HG03108 (cell line): ENCODE measurements around the gene DAZAP1.

Experiments used
- ATAC-seq: cut with Tn5 transposase; IDR thresholded peaks from one replicate; pipeline ENCODE4 v1.9.1; 2021; ENCODE audit warnings: moderate library complexity; ENCODE audit not compliant: unreplicated experiment

DAZAP1 gene

DNA sequence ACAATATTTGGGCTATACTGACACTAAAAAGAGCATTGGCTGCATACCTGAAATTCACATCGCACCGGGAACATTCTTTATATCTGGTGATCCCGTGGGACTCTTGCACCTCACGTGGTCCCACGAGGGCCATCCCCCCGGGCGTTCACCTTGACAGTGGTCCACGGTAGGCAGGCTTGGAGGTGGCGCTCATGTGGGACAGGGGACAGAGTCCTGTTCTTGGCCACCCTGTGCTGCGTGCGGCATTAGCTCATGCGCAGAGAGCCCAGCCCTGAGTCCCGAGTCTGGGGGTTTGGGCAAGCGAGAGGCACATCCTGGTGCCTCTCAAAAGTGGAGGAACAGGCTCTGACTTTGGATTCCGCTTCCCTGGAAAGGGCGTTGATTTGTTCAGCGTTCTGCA, 13.5 kb upstream of the DAZAP1 start:
- ATAC-seq: no peak

DNA sequence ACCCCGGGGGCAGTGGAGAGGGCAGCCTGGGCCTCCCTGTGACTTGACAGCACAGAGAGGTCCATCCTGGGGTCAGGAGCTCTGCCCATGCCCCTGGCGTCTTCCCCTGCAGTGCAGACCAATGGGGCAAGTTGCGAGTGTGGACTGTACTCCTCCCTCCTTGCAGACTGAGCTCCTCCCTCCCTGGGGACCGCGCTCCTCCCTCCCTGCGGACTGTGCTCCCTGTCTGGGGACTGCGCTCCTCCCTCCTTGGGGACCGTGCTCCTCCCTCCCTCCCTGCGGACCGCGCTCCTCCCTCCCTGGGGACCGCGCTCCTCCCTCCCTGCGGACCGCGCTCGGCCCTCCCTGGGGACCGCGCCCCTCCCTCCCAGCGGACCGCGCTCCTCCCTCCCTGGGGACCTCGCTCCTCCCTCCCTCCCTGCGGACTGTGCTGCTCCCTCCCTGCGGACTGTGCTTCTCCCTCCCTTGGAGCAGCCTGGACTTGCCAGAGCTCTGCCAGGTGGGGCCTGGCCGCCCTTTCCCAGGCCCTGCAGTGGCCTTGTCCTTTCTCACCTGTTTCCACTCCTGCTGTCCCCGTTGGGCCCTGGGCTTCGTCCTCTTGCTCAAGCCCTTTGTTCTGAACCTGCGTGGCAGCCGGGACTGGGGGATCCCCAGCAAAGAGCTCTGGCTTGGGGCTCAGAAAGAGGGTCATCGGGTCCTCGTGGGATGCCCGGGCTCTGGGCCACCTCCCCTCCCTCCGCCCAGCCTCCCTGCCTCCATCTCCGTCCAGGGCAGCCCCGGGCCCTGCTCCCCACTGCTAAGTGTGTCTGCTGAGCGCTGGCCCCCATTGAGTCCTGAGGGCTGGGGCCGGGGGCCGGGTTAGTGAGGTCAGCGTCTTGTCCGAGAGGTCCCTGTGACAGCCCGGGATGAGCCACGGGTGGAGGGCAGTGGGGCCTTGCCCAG, 12.9 kb upstream of the DAZAP1 start:
- no peak for ATAC-seq

DNA sequence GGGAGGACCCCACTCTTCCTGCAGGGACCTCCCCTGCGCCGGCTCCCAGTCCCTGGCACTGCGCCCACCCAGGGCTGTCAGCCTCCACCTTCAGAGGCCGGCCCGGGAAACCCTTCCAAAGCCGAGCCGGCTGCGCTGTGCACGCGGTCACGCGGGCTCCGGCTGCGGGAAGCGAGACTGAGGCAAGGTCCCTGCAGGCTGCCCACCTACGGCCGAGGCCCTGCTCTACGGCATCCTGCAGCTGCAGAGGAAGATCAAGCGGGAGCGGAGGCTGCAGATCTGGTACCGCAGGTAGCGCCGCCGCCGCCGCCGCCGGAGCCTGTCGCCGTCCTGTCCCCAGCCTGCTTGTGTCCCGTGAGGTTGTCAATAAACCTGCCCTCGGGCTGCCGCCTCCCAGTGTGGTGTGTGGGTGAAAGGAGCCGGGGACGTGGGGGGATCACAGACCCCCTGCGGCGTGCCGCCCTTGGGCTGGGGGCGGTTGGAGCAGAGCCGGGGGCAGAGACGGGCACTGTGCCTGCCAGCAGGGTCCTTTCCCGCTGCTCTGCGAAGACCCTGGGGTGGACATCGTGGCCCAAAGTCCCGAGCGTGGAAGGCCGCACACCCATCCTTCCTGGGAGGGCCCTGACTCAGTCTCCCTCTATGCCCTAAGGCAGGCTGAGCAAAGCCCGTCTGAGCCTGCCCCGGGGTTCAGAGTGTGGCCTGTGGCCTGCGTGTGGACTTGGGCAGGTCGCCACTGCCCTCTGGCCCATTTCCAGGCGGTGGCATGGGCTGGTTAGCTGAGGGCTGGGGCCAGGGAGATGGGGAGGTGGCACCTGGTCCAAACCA, 12.0 kb upstream of the DAZAP1 start:
- no peak for ATAC-seq

DNA sequence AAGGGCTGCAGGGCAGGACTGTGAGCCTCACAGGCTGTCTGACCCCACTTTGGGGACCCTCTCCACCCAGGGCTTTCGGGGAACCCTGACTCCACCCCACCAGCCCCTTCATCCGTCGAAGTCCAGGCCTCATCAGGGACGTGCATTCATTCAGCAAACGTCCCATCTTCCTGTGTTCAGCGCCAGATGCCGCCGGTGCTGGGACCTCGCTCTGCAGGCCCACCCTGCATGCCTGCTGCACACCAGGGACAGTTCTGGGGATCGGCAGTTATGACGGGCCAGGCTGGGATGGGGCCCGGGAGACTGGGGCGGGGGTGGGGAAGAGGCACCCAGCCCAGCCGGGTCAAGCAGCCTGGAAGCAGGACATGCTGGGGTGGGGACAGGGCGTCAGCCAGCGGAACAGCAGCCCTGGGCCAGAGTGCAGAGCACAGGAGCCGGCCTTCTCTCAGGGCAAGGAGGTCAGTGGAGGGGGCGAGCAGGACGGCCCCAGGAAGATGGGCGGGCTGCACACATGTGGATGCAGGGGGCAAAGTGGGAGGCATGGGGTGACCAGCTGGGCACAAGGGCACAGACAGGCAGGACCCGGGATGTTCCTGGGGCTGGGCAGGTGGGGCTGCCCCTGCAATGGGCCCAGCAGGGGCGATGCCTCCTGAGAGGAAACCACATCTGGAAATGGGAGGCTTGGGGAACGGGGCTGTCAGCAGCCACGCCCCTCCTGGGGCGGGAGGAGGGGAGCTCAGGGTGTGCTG, 11.2 kb upstream of the DAZAP1 start:
- no peak for ATAC-seq

DNA sequence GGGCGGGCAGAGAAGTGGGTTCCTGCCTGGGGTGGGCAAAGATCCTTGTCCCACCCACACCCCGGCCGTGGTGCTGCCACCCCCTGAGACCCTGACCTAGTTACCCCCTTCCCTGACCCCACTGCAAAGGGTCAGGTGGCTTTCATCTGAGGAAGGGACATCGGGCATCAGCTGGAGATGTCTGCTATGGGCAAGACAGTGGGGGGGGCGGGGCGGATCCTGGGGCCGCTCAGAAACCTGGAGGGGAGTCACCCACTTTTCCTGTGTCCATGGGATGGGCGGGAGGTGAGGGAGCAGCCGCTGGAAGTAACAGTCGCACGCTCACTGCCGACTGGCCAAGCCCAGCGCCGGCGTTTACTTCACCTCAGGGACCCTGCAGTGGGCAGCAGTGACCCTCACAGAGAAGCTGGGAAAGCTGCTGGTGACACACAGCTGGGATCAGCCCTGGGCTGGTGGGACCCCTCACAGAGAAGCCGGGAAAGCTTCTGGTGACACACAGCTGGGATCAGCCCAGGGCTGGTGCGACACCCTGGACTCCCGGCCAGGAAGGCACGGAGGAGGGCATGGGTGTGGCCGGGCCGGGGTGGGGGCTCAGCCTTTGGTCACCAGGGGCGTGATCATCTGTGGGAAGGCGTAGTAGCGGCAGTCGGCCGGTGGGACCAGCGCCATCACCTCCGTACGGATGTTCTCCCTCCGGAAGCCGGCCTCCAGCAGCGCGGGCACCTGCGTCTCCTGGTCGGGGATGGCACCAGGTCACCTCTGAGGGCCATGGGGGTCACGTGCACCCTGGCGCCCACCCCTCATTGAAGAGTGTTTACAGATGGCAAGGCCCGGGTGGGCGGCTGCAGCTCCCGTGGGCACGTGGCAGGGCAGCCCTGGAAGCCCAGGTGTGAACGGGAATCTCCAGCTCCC, 10.4 kb upstream of the DAZAP1 start:
- no peak for ATAC-seq

DNA sequence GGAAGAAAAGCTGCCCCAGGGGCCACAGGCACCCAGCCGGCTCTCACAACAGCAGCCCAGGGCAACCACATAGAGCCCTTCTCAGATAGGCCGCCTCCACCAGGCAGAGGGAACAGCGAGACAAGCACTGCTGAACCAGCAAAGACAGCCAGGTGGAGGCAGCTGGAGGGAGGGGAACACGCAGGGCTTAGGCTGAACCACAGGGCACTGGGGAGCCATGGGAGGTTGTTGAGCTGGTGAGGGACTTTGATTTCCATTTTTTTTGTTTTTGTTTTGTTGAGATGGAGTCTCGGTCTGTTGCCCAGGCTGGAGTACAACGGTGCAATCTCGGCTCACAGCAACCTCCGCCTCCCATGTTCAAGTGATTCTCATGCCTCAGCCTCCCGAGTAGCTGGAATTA, 9.5 kb upstream of the DAZAP1 start:
- ATAC-seq: no peak

DNA sequence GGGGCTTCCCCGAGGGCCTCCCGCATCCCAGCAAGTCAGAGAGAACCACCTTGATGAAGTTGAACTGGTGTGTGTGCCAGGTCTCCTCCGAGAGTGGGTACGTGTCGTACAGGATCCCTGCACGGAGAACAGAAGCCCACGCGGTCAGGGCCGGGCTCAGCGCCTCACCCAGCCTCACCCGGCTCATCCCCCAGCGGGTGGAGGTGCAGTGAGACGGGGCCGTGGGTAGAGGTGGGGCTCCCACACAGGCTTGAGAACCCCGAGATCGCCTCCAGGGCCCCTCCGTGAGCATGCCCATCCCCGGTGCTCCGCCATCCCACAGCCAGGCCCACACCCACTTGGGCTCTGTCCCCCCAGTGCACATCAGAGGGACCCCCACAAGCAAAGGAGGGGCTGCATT, 8.3 kb upstream of the DAZAP1 start:
- no peak for ATAC-seq

DNA sequence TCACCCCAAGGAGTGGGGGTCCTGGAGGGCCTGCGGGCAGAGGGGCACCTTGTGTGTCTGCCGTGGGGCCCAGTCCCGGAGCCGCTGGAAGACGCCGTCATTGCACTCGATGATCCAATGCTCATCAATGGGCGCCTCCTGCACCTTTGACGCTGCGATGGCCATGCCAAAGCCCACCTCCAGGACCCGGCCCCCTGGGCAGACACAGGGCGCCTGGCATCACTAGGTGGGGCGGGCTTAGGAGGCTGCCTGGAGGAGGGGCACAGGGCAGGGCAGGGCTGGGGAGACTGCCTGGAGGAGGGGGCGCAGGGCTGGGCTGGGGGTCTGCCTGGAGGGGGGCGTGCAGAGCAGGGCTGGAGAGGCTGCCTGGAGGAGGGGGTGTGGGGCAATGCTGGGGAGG, 7.6 kb upstream of the DAZAP1 start:
- no peak for ATAC-seq

DNA sequence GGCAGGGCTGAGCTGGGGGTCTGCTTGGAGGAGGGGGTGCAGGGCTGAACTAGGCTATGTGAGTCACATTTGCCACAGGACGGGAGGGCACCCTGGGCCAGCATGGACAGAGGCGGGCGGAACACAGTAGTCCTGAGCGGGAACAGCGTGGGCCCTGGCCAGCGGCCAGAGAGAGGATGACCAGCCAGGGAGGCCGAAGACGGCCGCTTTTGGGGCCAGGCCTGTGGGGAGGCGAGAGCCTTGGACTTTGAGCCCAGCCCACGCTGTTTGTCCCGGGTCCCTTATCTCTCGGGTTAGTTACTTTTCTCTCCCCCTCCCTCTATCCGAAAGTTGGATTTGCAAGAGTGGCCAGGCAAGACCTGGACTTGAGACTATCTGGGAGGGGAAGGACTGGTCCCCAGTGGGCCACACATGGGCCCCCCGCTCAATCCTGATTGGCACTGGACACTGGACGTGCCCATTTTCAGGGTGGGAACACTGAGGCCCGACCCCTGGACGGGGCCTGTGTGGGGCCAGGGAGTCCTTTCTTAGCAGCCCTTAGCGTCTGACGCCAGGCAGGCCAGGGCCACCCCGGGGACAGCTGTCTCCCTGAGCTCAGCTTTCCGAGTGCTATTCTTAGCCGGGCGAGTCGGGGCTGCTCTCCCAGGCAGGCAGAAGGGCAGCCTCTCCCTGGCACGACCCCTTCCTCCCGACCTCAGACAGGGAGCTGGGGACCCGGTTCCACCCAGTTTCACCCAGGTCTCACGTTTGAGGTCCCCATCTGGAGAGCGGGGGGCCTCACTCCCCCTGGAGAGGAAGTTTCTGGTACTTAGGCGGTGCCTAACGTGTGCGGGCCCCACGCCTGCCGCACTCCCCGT, 6.9 kb upstream of the DAZAP1 start:
- ATAC-seq: no peak

DNA sequence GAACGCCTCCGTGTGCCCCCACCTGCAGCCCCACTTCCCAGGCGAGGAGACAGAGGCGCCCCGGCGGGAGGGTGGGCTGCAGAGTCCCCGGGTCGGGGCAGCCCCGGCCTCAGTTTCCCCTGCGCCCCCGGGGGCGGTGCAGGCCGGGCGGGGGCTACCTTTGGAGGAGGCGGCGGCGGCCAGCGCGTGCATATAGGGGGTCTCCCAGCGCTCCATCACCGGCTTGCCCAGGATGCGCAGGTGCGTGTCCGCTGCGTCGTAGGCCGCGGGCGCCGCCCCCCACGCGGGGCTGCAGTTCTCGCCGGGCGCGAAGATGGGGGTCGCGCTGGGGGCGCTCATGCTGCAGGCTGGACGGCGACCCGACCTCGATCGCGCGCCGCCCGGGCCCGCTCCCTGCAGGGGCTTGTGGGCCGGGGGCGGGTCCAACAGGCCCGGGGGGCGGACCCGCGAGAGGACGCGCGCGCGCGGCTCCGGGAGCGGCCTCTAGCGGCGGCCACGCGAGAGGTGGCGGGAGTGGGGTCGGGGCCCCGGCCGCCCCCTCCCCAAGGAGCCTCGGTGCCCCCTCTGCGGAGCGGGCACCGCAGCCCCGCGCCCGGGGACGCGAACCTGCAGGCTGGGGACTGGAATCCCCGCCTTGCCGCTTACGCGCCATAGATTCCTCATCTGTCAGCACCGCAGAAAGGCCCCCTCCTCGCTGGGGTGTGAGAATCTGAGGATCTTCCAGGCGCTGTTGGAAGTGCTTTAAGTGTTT, 6.1 kb upstream of the DAZAP1 start, which contains the start of gene GAMT:
GAMT (minus strand) TSS at position 405 of the 751 bp plus-strand sequence; CDS start at position 339, 66 bp downstream.
- ATAC-seq: no peak

DNA sequence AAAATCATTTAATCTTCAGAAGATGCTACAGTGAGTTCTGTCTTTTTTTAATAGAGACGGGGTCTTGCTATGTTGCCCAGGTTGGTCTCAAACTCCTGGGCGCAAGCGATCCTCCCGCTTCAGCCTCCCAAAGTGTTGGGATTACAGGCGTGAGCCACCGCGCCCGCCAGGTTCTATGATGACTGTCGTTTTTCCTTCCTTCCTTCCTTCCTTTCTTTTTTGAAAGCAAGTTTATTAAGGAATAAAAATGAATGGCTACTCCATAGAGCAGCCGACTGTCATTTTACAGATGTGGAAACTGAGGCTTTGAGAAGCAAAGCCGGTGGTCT, 5.5 kb upstream of the DAZAP1 start:
- no peak for ATAC-seq

DNA sequence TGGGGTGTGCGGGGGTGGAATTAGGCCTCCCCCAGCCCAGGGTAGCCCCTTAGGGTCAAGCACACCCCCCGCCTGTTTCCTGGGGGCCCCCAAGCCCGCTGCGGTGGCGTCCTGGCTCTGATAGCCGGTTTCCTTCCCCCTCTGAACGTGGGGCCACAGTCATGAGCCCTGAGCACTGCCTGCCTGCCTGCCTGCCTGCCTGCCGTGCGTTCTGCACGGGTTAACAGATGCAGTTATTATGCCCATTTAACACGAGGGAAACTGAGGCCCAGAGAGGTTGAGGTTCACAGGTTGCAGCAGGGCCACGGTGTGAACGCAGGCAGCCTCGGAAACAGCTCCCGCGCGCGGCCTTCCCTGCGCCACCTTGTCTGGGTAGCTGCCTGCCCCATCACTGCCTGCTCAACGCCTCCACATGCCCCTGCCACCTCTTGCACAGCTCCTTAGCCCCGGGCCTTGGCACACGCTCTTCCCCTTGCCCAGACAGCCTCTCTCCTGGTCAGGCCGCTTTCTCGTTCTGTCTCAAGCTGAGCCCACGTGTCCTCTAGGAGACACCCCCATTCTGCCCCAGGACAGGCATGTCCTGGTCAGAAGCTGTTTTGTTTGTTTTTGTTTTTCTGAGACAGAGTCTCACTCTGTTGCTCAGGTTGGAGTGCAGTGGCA, 4.8 kb upstream of the DAZAP1 start:
- ATAC-seq: no peak

DNA sequence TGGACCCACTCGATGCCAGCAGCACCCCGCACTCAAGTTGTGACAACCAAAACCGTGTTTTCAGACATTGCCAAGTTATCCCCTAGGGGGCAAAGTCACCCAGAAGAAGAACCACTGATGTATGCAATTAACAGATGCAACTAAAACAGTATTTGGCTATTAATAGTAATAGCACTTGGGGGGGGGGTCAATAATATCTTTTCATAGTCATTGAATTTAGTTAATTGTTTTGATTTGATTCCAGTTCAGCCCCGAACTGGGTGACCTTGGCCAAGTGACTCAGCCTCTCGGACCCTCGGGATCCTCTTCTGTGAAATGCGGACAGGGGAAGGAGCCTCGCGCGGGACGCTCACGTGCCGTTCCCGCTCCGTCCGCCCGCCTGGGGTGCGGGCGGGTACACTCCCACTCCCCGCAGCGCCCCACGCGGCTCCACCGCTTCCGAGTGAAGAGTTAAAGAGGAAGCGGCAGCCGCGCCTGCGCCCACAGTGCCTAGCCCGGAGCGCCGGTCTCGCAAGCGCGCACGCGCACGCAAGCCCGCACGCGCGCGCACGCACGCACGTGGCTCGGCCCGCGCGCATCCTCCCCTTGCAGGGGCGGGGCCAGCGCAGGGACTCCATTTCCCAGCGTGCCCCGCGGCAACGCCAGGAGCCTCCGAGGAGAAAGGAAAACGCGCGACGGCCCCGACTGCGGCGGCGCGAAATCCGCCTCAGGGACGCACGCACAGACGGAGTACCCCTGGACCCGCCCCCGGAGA, 435 bp upstream of the DAZAP1 start:
- peak; percentile 76 for ATAC-seq

DNA sequence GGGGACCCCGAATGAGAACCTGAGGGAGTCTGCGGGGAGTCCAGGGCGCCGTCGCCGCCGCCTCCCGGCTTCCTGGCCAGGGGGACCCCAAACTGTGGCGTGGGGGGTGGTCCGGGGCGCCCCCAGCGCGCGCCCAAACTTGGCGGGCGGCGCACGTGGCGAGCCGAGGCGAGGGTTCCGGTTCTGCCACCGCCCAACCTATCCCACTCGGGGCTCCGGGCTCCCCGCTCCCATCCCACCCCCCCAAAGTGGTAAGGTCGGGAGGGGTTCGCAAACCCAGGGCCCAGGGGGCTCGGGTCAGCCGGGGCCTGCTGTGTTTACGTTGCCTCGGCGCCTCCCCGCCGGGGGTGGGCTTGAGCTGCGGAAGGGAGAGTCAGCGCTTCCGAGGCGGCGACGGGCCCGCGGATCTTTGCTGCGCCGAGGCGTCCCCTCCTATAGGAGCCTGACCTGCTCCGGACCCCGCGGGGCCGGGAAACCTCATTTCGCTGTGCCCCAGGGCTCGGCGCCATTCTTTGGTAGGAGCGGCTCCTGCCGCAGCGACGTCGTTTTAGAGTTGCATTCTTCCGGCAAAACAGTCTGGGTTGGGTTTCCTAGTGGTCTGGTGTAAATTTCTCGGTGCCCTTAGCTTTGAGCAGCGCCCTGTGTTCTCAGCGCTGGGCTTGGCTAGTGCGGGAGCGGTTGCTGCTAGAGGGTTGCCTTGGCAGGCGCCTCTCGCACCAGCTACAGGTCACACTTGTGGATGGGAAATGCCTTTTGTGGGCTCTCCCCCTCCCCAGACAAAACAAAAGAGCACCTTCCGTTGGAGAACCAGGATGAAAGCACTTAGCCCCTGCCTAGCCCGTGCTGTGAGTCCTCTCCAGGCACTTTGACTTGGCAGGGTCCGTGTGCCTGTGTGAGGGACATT, 1.2 kb downstream of the DAZAP1 start:
- ATAC-seq: no peak

DNA sequence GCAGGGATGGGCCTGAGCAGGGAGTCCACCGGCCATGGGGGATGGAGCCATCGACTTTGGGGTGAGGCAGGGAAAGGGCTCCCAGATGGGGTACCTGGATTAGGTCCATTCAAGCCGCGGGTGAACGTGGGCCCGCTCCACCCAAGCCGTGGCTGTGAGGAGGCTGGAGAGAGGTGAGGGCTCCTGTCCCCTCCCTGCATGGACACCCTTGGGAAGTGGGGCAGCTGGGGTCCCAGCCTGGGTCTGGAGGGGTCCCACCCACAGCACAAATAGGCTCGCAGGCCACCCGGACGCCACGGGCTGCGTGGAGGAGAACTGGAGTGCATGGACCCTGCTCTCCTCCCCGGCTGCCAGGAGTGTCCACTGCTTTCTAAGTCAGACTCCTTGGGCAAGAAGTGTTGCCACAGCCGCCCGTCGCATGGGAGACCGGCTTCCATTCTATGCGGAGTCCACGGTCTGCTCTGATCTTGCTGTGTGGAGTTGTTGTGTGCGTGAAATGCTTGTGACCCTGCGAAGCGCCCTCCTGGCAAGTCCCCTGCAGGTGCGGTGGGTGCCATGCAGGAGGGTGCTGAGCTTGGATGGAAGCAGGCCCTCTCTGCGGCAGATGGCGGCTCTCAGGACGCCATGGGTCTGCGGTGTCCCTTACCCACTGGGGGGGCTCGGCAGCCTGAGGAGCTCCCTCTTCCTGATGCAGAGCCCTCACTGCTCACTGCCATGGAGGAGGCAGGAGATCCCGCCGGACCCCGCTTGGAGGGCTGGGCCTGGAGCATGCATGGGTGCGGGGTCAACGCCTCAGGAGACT, 2.0 kb downstream of the DAZAP1 start:
- ATAC-seq: no peak
